ENCODE measurements around the gene NFATC1. TPM values are rescaled to one million over a fixed set of nuclear protein-coding genes. Genes with fewer than 3 reads are reported as not detected.

Gene NFATC1
- total and polyA plus RNA-seq, 2 donors from 2014 or later = 4.3 to 17.2 TPM

DNA sequence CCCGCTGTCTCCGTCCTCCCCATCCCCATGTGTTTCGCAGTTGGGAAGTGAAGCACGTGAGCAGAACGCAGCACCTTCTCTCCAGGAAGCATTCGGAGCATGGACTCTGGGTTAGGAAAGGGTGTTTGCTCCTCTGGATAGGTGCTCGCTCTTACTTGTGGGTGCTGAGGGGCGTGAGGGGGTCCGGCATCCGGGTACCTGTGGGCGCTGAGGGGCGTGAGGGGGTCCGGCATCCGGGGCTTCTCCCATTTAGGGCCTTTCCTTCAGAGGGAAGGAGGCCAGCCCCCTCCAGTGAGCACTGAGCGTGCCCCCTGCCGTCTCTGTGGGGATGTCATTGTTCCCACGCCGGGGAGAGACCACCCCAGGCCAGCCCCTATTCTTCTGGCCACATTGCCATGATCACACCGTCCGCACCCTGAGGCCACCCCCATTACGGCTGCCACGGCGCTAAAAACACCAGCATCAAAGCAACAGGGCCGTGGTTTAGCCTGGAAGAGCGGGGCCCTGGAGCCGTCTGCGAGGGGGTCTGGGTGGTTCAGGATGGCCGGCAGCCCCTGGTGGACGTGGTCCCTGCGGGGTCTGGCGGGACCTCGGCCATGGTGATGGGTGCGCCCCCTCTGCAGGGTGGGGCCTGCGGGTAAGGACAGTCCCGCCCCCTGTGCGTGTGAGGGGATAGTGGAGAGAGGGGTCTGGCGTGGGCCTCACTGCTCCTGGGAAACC lies 41.0 kb downstream of the NFATC1 start:
- DNase-seq (no peak), FAIRE-seq (no peak)
- H3K27me3 ChIP-seq (ENCODE audit: control insufficient read depth, insufficient read depth, low read length) = no peaks in the 10 kb centered on the region
- intact Hi-C loops (cut with DNase I) = no loop called here
- TF ChIP-seq, protein P1, sequence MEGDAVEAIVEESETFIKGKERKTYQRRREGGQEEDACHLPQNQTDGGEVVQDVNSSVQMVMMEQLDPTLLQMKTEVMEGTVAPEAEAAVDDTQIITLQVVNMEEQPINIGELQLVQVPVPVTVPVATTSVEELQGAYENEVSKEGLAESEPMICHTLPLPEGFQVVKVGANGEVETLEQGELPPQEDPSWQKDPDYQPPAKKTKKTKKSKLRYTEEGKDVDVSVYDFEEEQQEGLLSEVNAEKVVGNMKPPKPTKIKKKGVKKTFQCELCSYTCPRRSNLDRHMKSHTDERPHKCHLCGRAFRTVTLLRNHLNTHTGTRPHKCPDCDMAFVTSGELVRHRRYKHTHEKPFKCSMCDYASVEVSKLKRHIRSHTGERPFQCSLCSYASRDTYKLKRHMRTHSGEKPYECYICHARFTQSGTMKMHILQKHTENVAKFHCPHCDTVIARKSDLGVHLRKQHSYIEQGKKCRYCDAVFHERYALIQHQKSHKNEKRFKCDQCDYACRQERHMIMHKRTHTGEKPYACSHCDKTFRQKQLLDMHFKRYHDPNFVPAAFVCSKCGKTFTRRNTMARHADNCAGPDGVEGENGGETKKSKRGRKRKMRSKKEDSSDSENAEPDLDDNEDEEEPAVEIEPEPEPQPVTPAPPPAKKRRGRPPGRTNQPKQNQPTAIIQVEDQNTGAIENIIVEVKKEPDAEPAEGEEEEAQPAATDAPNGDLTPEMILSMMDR (IDR thresholded peaks at IDR 0.05; ENCODE audit: borderline replicate concordance, extremely low read depth, insufficient read depth) = no peak
- no peak overlapping the region for H3K9ac ChIP-seq (ENCODE audit: low read length in 3 of 3)
- no peak overlapping the region for H3K27ac ChIP-seq (ENCODE audit: low read depth in 2 of 2, low read length in 2 of 2)
- no peaks in the 10 kb centered on the region for H3K9me3 ChIP-seq (ENCODE audit: control insufficient read depth in 2 of 3, insufficient read depth in 1 of 3, low read length in 3 of 3)
- peaks cover 0 to 18% (median 3%) of the 10 kb centered on the region in 3 donors for H3K4me1 ChIP-seq (ENCODE audit: control insufficient read depth in 2 of 3, insufficient read depth in 2 of 3, low read depth in 1 of 3, low read length in 3 of 3)
- H3K4me3 ChIP-seq (ENCODE audit: low read length in 3 of 3) = no peak overlapping the region
- H3K36me3 ChIP-seq (ENCODE audit: control insufficient read depth in 2 of 3, insufficient read depth in 3 of 3, low read length in 3 of 3) = no peaks in the 10 kb centered on the region

GRCh38 chr18:79438089-79438897 lies 42.6 kb downstream of the NFATC1 start:
- H3K36me3 ChIP-seq (ENCODE audit: control insufficient read depth in 2 of 3, insufficient read depth in 3 of 3, low read length in 3 of 3) = no peaks in the 10 kb centered on the region
- H3K27ac ChIP-seq (ENCODE audit: low read depth in 2 of 2, low read length in 2 of 2) = peak overlapping the region; percentile 65 to 74
- no peak overlapping the region for H3K4me3 ChIP-seq (ENCODE audit: low read length in 3 of 3)
- no peaks in the 10 kb centered on the region for H3K27me3 ChIP-seq (ENCODE audit: control insufficient read depth, insufficient read depth, low read length)
- FAIRE-seq = no peak
- H3K9ac ChIP-seq (ENCODE audit: low read length in 3 of 3) = no peak overlapping the region
- TF ChIP-seq, protein P1 (IDR thresholded peaks at IDR 0.05; ENCODE audit: borderline replicate concordance, extremely low read depth, insufficient read depth) = no peak
- DNase-seq = peak in 3 of 5 donors; percentile 39 to 67 (median 64)
- intact Hi-C loops (cut with DNase I) = no loop called here
- H3K9me3 ChIP-seq (ENCODE audit: control insufficient read depth in 2 of 3, insufficient read depth in 1 of 3, low read length in 3 of 3) = no peaks in the 10 kb centered on the region
- H3K4me1 ChIP-seq (ENCODE audit: control insufficient read depth in 2 of 3, insufficient read depth in 2 of 3, low read depth in 1 of 3, low read length in 3 of 3) = peaks cover 0 to 18% (median 3%) of the 10 kb centered on the region in 3 donors

- DNase-seq (peak in 3 of 5 donors; percentile 60 to 78 (median 69)), FAIRE-seq (no peak)
- Histone ChIP-seq H3K9me3 (ENCODE audit: control insufficient read depth in 2 of 3, insufficient read depth in 1 of 3, low read length in 3 of 3) (no peaks in the 10 kb centered on the region), H3K4me1 (ENCODE audit: control insufficient read depth in 2 of 3, insufficient read depth in 2 of 3, low read depth in 1 of 3, low read length in 3 of 3) (peaks cover 0 to 18% (median 3%) of the 10 kb centered on the region in 3 donors), H3K9ac (ENCODE audit: low read length in 3 of 3) (peak overlapping the region in 1 of 3 donors; percentile 23), H3K27ac (ENCODE audit: low read depth in 2 of 2, low read length in 2 of 2) (peak overlapping the region; percentile 53 to 59), H3K4me3 (ENCODE audit: low read length in 3 of 3) (no peak overlapping the region), H3K27me3 (ENCODE audit: control insufficient read depth, insufficient read depth, low read length) (no peaks in the 10 kb centered on the region), H3K36me3 (ENCODE audit: control insufficient read depth in 2 of 3, insufficient read depth in 3 of 3, low read length in 3 of 3) (no peaks in the 10 kb centered on the region)
- intact Hi-C loops (cut with DNase I) = no loop called here
- TF ChIP-seq, protein P1 (IDR thresholded peaks at IDR 0.05; ENCODE audit: borderline replicate concordance, extremely low read depth, insufficient read depth) = no peak
Measured at GRCh38 chr18:79438898-79439627, 43.3 kb downstream of the NFATC1 start.

Data from kidney (tissue), 14 donors.